Mammary epithelial cell (primary cell): ENCODE results near the gene PLEKHB2.

Experiments
- CTCF ChIP-seq, 2 donors: IDR thresholded peaks in 1 of 2; conservative IDR thresholded peaks in 1 of 2; 2 replicates each; pipeline ENCODE4 v1.5.1; 2011 to 2012; ENCODE audit warnings: inconsistent platforms in 2 of 2, low read length in 2 of 2, mild to moderate bottlenecking in 2 of 2, control low read depth in 1 of 2, low read depth in 1 of 2; ENCODE audit not compliant: insufficient read depth in 1 of 2; ENCODE audit errors: extremely low read depth in 1 of 2
- EZH2 ChIP-seq: IDR thresholded peaks from 2 replicates; pipeline ENCODE4 v1.6.1; 2012; ENCODE audit warnings: low read length, inconsistent platforms, borderline replicate concordance

GRCh38 chr2:131120815-131121317, 15.7 kb downstream of the PLEKHB2 start:
- TF ChIP-seq CTCF (conservative IDR thresholded peaks at IDR 0.05 in 1 of 2, IDR thresholded peaks at IDR 0.05 in 1 of 2; ENCODE audit: extremely low read depth in 1 of 2, insufficient read depth in 1 of 2, low read depth in 1 of 2, low read length in 2 of 2) (no peak), EZH2 (no peak)
